SK-N-MC (cell line): ENCODE results near the gene TCTN1.

Experiments
- DNase-seq: peaks from one replicate; pipeline ENCODE4 v3.0.0-alpha.2; 2011; ENCODE audit warnings: low read depth, low spot score
- H3K27ac ChIP-seq: fragments of 200-600 bp; sonication (generic); 2 replicates; pipeline ENCODE4 v1.5.1; 2016; ENCODE audit warnings: mixed run types
- H3K36me3 ChIP-seq: fragments of 200-600 bp; sonication (generic); 2 replicates; pipeline ENCODE4 v1.6.1; 2017; ENCODE audit warnings: antibody characterized with exemption, low read length, mixed read lengths; ENCODE audit not compliant: insufficient read depth
- H3K4me3 ChIP-seq: fragments of 200-600 bp; sonication (generic); 2 replicates; pipeline ENCODE4 v1.5.1; 2016
- H3K9ac ChIP-seq: fragments of 200-600 bp; sonication (generic); 2 replicates; pipeline ENCODE4 v1.8.0; 2017; ENCODE audit warnings: mixed run types, mixed read lengths; ENCODE audit not compliant: insufficient read length
- H3K9me3 ChIP-seq: fragments of 200-600 bp; sonication (generic); 2 replicates; pipeline ENCODE4 v1.6.1; 2017; ENCODE audit warnings: low read depth, mild to moderate bottlenecking, antibody characterized with exemption, low read length, moderate library complexity, mixed read lengths
- EZH2 ChIP-seq: fragments of 200-600 bp; sonication (generic); IDR thresholded peaks from one replicate; pipeline ENCODE4 v1.6.1; 2017; ENCODE audit warnings: antibody characterized with exemption
- FOXP2 ChIP-seq: optimal IDR thresholded peaks from 2 replicates; pipeline ENCODE3; 2011; ENCODE audit warnings: mild to moderate bottlenecking, moderate library complexity; ENCODE audit not compliant: insufficient read depth; ENCODE audit errors: extremely low read length, control extremely low read depth
- POLR2AphosphoS5 ChIP-seq: IDR thresholded peaks from 2 replicates; pipeline ENCODE4 v1.6.1; 2012; ENCODE audit warnings: mild to moderate bottlenecking, low read depth, low read length, borderline replicate concordance

TCTN1 gene

GRCh38 chr12:110689281-110690126, 75.6 kb downstream of the TCTN1 start:
- Histone ChIP-seq H3K36me3 (no peaks in the 10 kb centered on the region), H3K27ac (no peak overlapping the region), H3K4me3 (peak overlapping the region; percentile 77), H3K9me3 (no peaks in the 10 kb centered on the region), H3K9ac (peak overlapping the region; percentile 75)
- DNase-seq = no peak
- TF ChIP-seq POLR2AphosphoS5 = peak; percentile 58; the same call in 1 of the 2 replicates
- TF ChIP-seq EZH2 = no peak

DNA sequence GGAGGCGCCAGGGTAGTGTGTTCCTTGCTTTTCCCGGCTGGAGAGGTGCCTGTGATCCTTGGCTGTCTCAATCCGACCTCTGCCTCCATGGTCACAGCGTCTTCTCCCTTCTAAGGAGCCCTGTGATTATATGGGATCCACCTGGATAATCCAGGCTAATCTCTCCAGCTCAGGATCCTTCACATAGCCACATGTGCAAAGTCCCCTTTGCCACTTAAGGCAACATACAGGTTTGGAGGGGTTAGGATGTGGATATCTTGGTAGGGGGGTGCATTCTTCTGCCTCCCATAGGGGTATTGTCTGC, 76.2 kb downstream of the TCTN1 start:
- Histone ChIP-seq H3K9ac (no peak overlapping the region), H3K4me3 (no peak overlapping the region), H3K36me3 (no peaks in the 10 kb centered on the region), H3K9me3 (no peaks in the 10 kb centered on the region), H3K27ac (no peak overlapping the region)
- TF ChIP-seq FOXP2 (no peak), EZH2 (no peak)
- no peak for DNase-seq

GRCh38 chr12:110693731-110694130, 79.8 kb downstream of the TCTN1 start:
- Histone ChIP-seq H3K9ac (no peak overlapping the region), H3K27ac (no peak overlapping the region), H3K9me3 (no peaks in the 10 kb centered on the region), H3K36me3 (no peaks in the 10 kb centered on the region), H3K4me3 (no peak overlapping the region)
- TF ChIP-seq FOXP2 = no peak
- TF ChIP-seq EZH2 = no peak
- no peak for TF ChIP-seq POLR2AphosphoS5
- DNase-seq = no peak

- no peak for DNase-seq
- Histone ChIP-seq H3K9me3 (no peaks in the 10 kb centered on the region), H3K4me3 (no peak overlapping the region), H3K27ac (no peak overlapping the region), H3K9ac (no peak overlapping the region), H3K36me3 (no peaks in the 10 kb centered on the region)
- TF ChIP-seq FOXP2 (no peak), EZH2 (no peak), POLR2AphosphoS5 (no peak)
Observed at GRCh38 chr12:110694330-110694901, 80.5 kb downstream of the TCTN1 start.

GRCh38 chr12:110696283-110696682, 82.4 kb downstream of the TCTN1 start:
- no peaks in the 10 kb centered on the region for H3K36me3 ChIP-seq
- no peak overlapping the region for H3K27ac ChIP-seq
- no peak for TF ChIP-seq FOXP2
- TF ChIP-seq EZH2 = no peak
- TF ChIP-seq POLR2AphosphoS5 = no peak
- no peak for DNase-seq
- no peak overlapping the region for H3K9ac ChIP-seq
- H3K9me3 ChIP-seq = no peaks in the 10 kb centered on the region
- no peak overlapping the region for H3K4me3 ChIP-seq

DNA sequence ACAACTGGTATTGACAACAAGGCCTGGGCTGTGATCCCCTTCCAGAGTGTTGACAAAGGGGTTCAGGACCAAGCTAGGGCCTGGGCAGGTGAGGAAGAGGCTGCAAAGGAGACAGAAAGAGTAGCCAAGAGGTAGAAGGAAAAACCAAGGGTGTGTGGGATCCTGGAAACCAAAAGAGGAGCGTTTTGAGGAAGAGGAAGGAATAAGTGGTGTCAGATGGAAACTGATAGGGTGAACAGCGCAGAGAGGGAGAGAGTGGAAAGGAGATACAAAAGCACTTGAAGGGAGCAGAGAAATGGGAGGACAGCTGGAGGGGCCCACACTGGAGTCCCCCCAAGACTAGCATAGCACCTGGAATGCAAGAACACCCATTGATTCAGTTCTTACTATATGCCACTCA, 83.3 kb downstream of the TCTN1 start:
- no peak for DNase-seq
- H3K9ac ChIP-seq = no peak overlapping the region
- H3K27ac ChIP-seq = no peak overlapping the region
- no peaks in the 10 kb centered on the region for H3K36me3 ChIP-seq
- no peak overlapping the region for H3K4me3 ChIP-seq
- no peaks in the 10 kb centered on the region for H3K9me3 ChIP-seq
- TF ChIP-seq FOXP2 = no peak
- no peak for TF ChIP-seq EZH2
- TF ChIP-seq POLR2AphosphoS5 = no peak

DNA sequence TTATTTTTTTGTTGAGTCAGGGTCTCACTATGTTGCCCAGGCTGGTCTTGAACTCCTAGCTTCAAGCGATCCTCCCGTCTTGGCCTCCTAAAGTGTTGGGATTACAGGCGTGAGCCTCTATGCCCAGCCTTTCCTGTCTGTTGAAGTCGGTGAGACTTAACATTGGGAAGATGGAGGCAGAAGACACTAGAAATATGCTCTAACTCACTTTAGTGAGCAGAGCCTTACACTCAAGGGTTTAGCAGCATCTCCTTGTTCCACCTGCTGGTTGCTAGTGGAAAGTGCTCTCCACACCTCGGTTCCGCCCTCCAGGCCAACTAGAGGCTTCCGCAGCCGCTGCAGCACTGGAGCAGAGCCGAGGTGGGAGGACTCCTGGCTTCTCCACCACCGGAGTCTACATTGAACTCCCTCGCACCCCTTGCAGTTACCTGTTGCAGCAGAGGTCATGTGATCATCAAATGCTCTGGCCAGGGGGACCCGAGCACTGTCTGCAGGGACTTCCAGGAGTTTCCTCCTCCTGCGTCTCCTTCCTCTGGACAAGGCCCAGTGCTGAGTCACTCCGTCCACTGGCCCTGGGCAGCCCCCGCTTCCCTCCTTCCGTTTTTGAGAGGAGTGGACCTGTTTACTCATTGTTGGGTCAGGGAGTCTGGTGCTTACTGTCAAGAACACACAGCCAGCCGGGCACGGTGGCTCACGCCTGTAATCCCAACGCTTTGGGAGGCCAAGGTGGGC, 84.4 kb downstream of the TCTN1 start:
- DNase-seq = peak; percentile 16
- H3K9ac ChIP-seq = no peak overlapping the region
- no peaks in the 10 kb centered on the region for H3K9me3 ChIP-seq
- H3K4me3 ChIP-seq = no peak overlapping the region
- TF ChIP-seq EZH2 (no peak), POLR2AphosphoS5 (no peak), FOXP2 (no peak)
- H3K36me3 ChIP-seq = no peaks in the 10 kb centered on the region
- H3K27ac ChIP-seq = no peak overlapping the region
